ENCODE measurements around the gene KCNAB1. TPM values are rescaled to one million over a fixed set of nuclear protein-coding genes. Genes with fewer than 3 reads are reported as not detected.

The KCNAB1 gene
- total RNA-seq, 1 experiment from 2014 or later, result 1.0 TPM

DNA sequence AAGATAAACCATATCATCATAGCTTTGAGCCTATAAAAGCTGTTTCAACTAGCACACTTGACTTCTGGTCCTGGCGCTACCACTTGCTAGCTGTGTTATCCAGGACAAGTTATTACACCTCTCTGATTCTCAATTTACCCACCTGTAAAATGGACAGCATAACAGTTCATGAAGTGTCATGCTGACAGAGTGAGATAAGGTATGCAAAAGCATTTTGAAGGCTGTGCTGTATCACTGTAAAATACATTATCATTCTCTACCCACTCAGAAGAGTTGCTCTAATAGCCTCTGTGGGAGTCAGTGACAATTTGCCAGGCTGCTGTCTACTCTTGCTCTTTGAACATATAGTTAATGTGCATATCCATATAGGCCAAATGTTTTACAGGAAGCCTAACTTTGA is 341.5 kb downstream of the KCNAB1 start:
- Mint-ChIP-seq H3K4me1 (peaks cover 48% of the 10 kb centered on the region), H3K27ac (no peak overlapping the region), H3K9me3 (no peaks in the 10 kb centered on the region; the same call in 1 of the 2 replicates), H3K27me3 (ENCODE audit: low read depth) (no peaks in the 10 kb centered on the region), H3K4me3 (no peak overlapping the region), H3K36me3 (no peaks in the 10 kb centered on the region)
- ATAC-seq, result no peak
- CTCF ChIA-PET, result interaction anchor here (1.1 kb wide), 2 partner anchors 13 to 311 kb away, joined by 4 to 7 read pairs; no protein-coding TSS in a partner anchor
- no peak for DNase-seq (ENCODE audit: low spot score)
- TF ChIP-seq, protein P1, sequence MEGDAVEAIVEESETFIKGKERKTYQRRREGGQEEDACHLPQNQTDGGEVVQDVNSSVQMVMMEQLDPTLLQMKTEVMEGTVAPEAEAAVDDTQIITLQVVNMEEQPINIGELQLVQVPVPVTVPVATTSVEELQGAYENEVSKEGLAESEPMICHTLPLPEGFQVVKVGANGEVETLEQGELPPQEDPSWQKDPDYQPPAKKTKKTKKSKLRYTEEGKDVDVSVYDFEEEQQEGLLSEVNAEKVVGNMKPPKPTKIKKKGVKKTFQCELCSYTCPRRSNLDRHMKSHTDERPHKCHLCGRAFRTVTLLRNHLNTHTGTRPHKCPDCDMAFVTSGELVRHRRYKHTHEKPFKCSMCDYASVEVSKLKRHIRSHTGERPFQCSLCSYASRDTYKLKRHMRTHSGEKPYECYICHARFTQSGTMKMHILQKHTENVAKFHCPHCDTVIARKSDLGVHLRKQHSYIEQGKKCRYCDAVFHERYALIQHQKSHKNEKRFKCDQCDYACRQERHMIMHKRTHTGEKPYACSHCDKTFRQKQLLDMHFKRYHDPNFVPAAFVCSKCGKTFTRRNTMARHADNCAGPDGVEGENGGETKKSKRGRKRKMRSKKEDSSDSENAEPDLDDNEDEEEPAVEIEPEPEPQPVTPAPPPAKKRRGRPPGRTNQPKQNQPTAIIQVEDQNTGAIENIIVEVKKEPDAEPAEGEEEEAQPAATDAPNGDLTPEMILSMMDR (IDR thresholded peaks at IDR 0.05), result no peak
- TF ChIP-seq, protein P2, sequence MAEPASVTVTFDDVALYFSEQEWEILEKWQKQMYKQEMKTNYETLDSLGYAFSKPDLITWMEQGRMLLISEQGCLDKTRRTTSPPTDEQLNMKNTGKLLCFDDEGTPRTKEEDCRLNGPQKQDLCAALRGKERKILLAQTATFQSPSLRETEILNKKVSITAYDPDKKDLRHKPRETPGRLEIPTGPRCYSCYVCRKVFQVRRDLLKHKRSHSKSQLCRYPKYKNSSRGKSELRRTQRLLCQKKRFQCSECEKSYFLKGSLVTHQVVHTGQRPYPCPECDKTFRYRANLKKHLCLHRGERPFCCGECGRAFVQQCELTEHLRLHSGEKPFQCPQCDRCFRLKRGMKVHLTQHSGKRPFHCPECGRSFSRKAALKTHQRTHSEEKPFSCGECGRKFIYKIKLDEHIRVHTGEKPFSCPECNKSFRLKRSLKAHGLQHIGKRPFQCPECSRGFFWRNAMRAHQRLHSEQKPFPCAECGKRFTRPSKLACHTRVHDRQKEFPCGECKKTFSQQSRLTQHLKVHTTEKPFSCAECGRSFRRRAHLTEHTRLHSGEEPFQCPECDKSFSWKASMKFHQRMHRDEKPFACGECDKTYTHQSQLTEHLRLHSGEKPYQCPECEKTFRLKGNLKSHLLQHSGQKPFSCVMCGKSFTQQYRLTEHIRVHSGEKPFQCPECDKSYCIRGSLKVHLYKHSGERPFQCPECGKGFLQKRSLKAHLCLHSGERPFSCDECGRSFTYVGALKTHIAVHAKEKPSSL (CRISPR knock-in tag; conservative IDR thresholded peaks at IDR 0.05), result no peak
- TF ChIP-seq, protein P3, sequence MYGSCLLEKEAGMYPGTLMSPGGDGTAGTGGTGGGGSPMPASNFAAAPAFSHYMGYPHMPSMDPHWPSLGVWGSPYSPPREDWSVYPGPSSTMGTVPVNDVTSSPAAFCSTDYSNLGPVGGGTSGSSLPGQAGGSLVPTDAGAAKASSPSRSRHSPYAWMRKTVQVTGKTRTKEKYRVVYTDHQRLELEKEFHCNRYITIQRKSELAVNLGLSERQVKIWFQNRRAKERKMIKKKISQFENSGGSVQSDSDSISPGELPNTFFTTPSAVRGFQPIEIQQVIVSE (CRISPR knock-in tag; IDR thresholded peaks at IDR 0.05; ENCODE audit: borderline replicate concordance), result no peak
- TF ChIP-seq, protein P4, sequence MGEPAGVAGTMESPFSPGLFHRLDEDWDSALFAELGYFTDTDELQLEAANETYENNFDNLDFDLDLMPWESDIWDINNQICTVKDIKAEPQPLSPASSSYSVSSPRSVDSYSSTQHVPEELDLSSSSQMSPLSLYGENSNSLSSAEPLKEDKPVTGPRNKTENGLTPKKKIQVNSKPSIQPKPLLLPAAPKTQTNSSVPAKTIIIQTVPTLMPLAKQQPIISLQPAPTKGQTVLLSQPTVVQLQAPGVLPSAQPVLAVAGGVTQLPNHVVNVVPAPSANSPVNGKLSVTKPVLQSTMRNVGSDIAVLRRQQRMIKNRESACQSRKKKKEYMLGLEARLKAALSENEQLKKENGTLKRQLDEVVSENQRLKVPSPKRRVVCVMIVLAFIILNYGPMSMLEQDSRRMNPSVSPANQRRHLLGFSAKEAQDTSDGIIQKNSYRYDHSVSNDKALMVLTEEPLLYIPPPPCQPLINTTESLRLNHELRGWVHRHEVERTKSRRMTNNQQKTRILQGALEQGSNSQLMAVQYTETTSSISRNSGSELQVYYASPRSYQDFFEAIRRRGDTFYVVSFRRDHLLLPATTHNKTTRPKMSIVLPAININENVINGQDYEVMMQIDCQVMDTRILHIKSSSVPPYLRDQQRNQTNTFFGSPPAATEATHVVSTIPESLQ (CRISPR knock-in tag; IDR thresholded peaks at IDR 0.05), result no peak
- TF ChIP-seq NR3C1 (CRISPR knock-in tag; conservative IDR thresholded peaks at IDR 0.05; ENCODE audit: low read depth) (no peak), FOXK1 (CRISPR knock-in tag; IDR thresholded peaks at IDR 0.05) (no peak), HMGA2 (CRISPR knock-in tag; IDR thresholded peaks at IDR 0.05) (no peak), KAT7 (CRISPR knock-in tag; IDR thresholded peaks at IDR 0.05; ENCODE audit: borderline replicate concordance) (no peak)
- TF ChIP-seq, protein P5, sequence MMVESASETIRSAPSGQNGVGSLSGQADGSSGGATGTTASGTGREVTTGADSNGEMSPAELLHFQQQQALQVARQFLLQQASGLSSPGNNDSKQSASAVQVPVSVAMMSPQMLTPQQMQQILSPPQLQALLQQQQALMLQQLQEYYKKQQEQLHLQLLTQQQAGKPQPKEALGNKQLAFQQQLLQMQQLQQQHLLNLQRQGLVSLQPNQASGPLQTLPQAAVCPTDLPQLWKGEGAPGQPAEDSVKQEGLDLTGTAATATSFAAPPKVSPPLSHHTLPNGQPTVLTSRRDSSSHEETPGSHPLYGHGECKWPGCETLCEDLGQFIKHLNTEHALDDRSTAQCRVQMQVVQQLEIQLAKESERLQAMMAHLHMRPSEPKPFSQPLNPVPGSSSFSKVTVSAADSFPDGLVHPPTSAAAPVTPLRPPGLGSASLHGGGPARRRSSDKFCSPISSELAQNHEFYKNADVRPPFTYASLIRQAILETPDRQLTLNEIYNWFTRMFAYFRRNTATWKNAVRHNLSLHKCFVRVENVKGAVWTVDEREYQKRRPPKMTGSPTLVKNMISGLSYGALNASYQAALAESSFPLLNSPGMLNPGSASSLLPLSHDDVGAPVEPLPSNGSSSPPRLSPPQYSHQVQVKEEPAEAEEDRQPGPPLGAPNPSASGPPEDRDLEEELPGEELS (CRISPR knock-in tag; IDR thresholded peaks at IDR 0.05), result no peak
- TF ChIP-seq, protein P6, sequence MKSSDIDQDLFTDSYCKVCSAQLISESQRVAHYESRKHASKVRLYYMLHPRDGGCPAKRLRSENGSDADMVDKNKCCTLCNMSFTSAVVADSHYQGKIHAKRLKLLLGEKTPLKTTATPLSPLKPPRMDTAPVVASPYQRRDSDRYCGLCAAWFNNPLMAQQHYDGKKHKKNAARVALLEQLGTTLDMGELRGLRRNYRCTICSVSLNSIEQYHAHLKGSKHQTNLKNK (CRISPR knock-in tag; IDR thresholded peaks at IDR 0.05), result no peak
- POLR2A ChIA-PET, result interaction anchor here (0.6 kb wide), 1 partner anchor 75 kb away, joined by 3 read pairs; no protein-coding TSS in a partner anchor

DNA sequence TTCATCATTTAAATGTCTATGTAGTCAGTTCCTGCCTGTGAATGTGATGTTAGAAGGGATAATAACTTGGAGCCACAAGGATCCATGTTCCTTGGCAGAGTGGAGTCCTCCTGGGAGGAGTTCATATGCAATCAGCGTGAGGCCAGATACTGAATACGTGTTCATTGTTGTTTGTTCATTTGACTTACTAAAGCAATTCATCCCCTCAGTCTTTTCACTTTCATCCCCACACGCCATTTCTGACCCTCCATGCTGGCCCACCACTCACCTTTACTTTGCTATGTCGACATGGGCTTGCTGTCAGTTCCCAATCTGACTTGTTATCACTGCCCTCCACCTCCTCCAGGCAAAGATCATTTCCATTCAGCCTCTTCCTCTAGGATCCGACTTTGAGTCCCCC is 342.7 kb downstream of the KCNAB1 start:
- H3K4me3 Mint-ChIP-seq, result peak overlapping the region; percentile 3; the same call in 1 of the 2 replicates
- H3K27ac Mint-ChIP-seq, result peak overlapping the region; percentile 63
- no peaks in the 10 kb centered on the region for H3K9me3 Mint-ChIP-seq
- DNase-seq (ENCODE audit: low spot score), result no peak
- POLR2A ChIA-PET, result no interaction called here
- peaks cover 36% of the 10 kb centered on the region for H3K4me1 Mint-ChIP-seq
- no peaks in the 10 kb centered on the region for H3K36me3 Mint-ChIP-seq
- no peaks in the 10 kb centered on the region for H3K27me3 Mint-ChIP-seq (ENCODE audit: low read depth)
- TF ChIP-seq ZNF263 (CRISPR knock-in tag; IDR thresholded peaks at IDR 0.05; ENCODE audit: low read depth) (0 out of 2 replicates have a peak, but pooled peaks have one; percentile 31), OVOL2 (CRISPR knock-in tag; IDR thresholded peaks at IDR 0.05; ENCODE audit: borderline replicate concordance) (no peak), TEAD1 (CRISPR knock-in tag; IDR thresholded peaks at IDR 0.05) (peak; percentile 30; the same call in 1 of the 2 replicates)
- peak; percentile 78 for ATAC-seq
- CTCF ChIA-PET, result no interaction called here

Measured in WTC11 (cell line).